Liver (tissue), 9 donors: ENCODE results near the gene ZNF273. TPM values are rescaled to one million over a fixed set of nuclear protein-coding genes. Genes with fewer than 3 reads are reported as not detected.
A peak's percentile ranks its signal among the peaks of the same experiment; 100 is the strongest.
"Not testable (repeated sequence)": the region's sequence is repeated elsewhere in the genome, so short reads cannot be mapped to it uniquely, and the experiment has no call there.

Source experiments
- DNase-seq: peaks from one replicate; pipeline ENCODE4 v3.0.0-alpha.2; 2017; ENCODE audit warnings: low spot score
- H3K27ac ChIP-seq, 2 donors: one replicate each; pipeline ENCODE4 v1.7.0; 2013; ENCODE audit warnings: inconsistent platforms in 2 of 2, low read length in 2 of 2, control low read depth in 1 of 2, low read depth in 1 of 2, mild to moderate bottlenecking in 1 of 2
- H3K27me3 ChIP-seq, 4 donors: one replicate each; pipeline versions ENCODE4 v1.6.1 to v1.7.0; 2013; ENCODE audit warnings: low read length in 3 of 4, inconsistent platforms in 1 of 4, mild to moderate bottlenecking in 1 of 4, moderate library complexity in 1 of 4; ENCODE audit not compliant: control insufficient read depth in 4 of 4, insufficient read depth in 4 of 4
- H3K36me3 ChIP-seq, 4 donors: one replicate each; pipeline versions ENCODE4 v1.6.1 to v1.7.0; 2013; ENCODE audit warnings: low read length in 3 of 4, mild to moderate bottlenecking in 3 of 4, low read depth in 1 of 4, moderate library complexity in 1 of 4; ENCODE audit not compliant: control insufficient read depth in 4 of 4, insufficient read depth in 3 of 4
- H3K4me1 ChIP-seq, 4 donors: one replicate each; pipeline versions ENCODE4 v1.6.1 to v1.7.0; 2013; ENCODE audit warnings: low read length in 3 of 4, mild to moderate bottlenecking in 3 of 4, moderate library complexity in 1 of 4; ENCODE audit not compliant: control insufficient read depth in 4 of 4, insufficient read depth in 4 of 4
- H3K4me3 ChIP-seq, 3 donors: one replicate each; pipeline versions ENCODE4 v1.6.1 to v1.7.0; 2013; ENCODE audit warnings: low read length in 3 of 3, control low read depth in 1 of 3, low read depth in 1 of 3, mild to moderate bottlenecking in 1 of 3
- H3K9ac ChIP-seq, 2 donors: one replicate each; pipeline ENCODE4 v1.7.0; 2013; ENCODE audit warnings: low read length in 2 of 2, mild to moderate bottlenecking in 2 of 2, moderate library complexity in 2 of 2, control low read depth in 1 of 2, low read depth in 1 of 2
- H3K9me3 ChIP-seq, 4 donors: one replicate each; pipeline versions ENCODE4 v1.6.1 to v1.7.0; 2013; ENCODE audit warnings: low read length in 3 of 4; ENCODE audit not compliant: control insufficient read depth in 4 of 4
- CTCF ChIP-seq: fragments of 150-350 bp; IDR thresholded peaks from 2 replicates; pipeline ENCODE4 v1.5.1; 2017; ENCODE audit warnings: improper control_type of control experiment, low read depth, low read length; ENCODE audit not compliant: missing input control
- EGR1 ChIP-seq, 2 donors: IDR thresholded peaks; 2 replicates each; pipeline ENCODE4 v1.6.1; 2016 to 2018; ENCODE audit warnings: antibody characterized with exemption in 2 of 2, low read depth in 2 of 2
- FOXA1 ChIP-seq: IDR thresholded peaks from 2 replicates; pipeline ENCODE4 v1.6.1; 2016; ENCODE audit warnings: antibody characterized with exemption
- FOXA2 ChIP-seq: IDR thresholded peaks from 2 replicates; pipeline ENCODE4 v1.6.1; 2016; ENCODE audit warnings: antibody characterized with exemption
- GABPA ChIP-seq, 2 donors: IDR thresholded peaks in 1 of 2; conservative IDR thresholded peaks in 1 of 2; 2 replicates each; pipeline ENCODE4 v1.6.1; 2016; ENCODE audit warnings: antibody characterized with exemption in 2 of 2, mild to moderate bottlenecking in 1 of 2, moderate library complexity in 1 of 2
- HNF4A ChIP-seq, 2 donors: conservative IDR thresholded peaks; 2 replicates each; pipeline ENCODE4 v1.6.1; 2016; ENCODE audit warnings: antibody characterized with exemption in 2 of 2, mild to moderate bottlenecking in 2 of 2
- HNF4G ChIP-seq: IDR thresholded peaks from 2 replicates; pipeline ENCODE4 v1.6.1; 2016; ENCODE audit warnings: antibody characterized with exemption
- JUND ChIP-seq, 2 donors: IDR thresholded peaks; 2 replicates each; pipeline ENCODE4 v1.6.1; 2016; ENCODE audit warnings: antibody characterized with exemption in 2 of 2
- NR2F2 ChIP-seq: IDR thresholded peaks from 2 replicates; pipeline ENCODE4 v1.6.1; 2016; ENCODE audit warnings: antibody characterized with exemption
- RAD21 ChIP-seq, 2 donors: IDR thresholded peaks; 2 replicates each; pipeline ENCODE4 v1.6.1; 2016; ENCODE audit warnings: antibody characterized with exemption in 2 of 2, mild to moderate bottlenecking in 2 of 2
- RXRA ChIP-seq, 2 donors: IDR thresholded peaks; 2 replicates each; pipeline ENCODE4 v1.6.1; 2017 to 2018; ENCODE audit warnings: antibody characterized with exemption in 2 of 2, mild to moderate bottlenecking in 1 of 2
- SP1 ChIP-seq: IDR thresholded peaks from 2 replicates; pipeline ENCODE4 v1.6.1; 2018; ENCODE audit warnings: antibody characterized with exemption, mild to moderate bottlenecking
- TAF1 ChIP-seq: conservative IDR thresholded peaks from 2 replicates; pipeline ENCODE4 v1.6.1; 2016; ENCODE audit warnings: antibody characterized with exemption, mild to moderate bottlenecking
- YY1 ChIP-seq: IDR thresholded peaks from 2 replicates; pipeline ENCODE4 v1.6.1; 2016; ENCODE audit warnings: antibody characterized with exemption, mild to moderate bottlenecking
- WGBS: extraction: QIAGEN DNeasy Blood & Tissue Kit; methylation state at CpG from one replicate; pipeline ENCODE4 v1.1.7; 2013; 5-methylcytosine and 5-hydroxymethylcytosine counted together
- polyA plus RNA-seq, 2 donors: library from polyadenylated mRNA; stranded (reverse) in 1 of 2; unstranded in 1 of 2; fragments of 200-250 nt in 1 of 2; fragments of >200 nt in 1 of 2; fragmentation: Nextera tagmentation in 1 of 2; extraction: Ambion mirVana in 1 of 2; gene quantifications; one replicate each; pipeline versions ENCODE4 v1.2.1 to v1.2.3, GENCODE V29; 2013 to 2015
- total RNA-seq, 2 donors: library from RNA; depleted of rRNA; stranded (reverse); fragments of >200 nt; gene quantifications; one replicate each; pipeline ENCODE4 v1.2.3, GENCODE V29; 2014
- TF ChIP-seq, protein P1 (sequence below): IDR thresholded peaks from 2 replicates; pipeline ENCODE4 v1.6.1; 2016; ENCODE audit warnings: antibody characterized with exemption
- TF ChIP-seq, protein P2 (sequence below): IDR thresholded peaks from 2 replicates; pipeline ENCODE4 v1.6.1; 2016; ENCODE audit warnings: antibody characterized with exemption
- TF ChIP-seq, protein P3 (sequence below): IDR thresholded peaks from 2 replicates; pipeline ENCODE4 v1.6.1; 2016; ENCODE audit warnings: antibody characterized with exemption
- TF ChIP-seq, protein P4 (sequence below): IDR thresholded peaks from 2 replicates; pipeline ENCODE4 v1.6.1; 2016; ENCODE audit warnings: antibody characterized with exemption, mild to moderate bottlenecking
- donor health status: healthy.
- donor health status: healthy.
- donor health status: healthy.
- donor health status: healthy.
- donor health status: healthy.

Gene ZNF273
- total and polyA plus RNA-seq, 4 donors = 0.43 to 14.9 (median 0.73) TPM

DNA sequence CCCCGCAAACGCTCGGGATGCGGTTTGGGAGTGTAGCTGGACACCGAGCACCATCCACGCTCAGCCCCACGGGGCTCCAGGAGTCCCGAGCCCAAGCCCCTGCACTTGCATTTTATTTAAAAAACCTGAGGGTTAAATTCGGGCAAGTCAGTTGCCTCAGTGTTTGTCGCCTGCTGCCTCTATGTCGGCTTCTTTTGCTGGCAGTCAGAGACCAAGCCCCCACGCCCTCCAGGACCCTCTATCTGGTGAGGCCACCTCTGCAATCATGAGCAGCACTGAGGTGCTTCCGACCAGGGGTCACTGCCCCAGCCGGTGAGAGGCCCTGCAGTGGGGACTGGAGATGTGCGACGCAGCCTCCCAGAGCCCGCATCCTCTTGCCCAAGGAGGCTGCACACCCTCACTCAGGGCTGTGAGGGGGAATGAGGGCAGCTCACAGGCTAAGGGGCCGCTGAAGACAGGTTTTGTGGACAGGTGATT, 13.3 kb upstream of the ZNF273 start:
- Histone ChIP-seq H3K4me1 (peaks cover 4 to 14% (median 13%) of the 10 kb centered on the region in 4 donors), H3K27ac (no peak overlapping the region), H3K9me3 (no peaks in the 10 kb centered on the region), H3K36me3 (no peaks in the 10 kb centered on the region), H3K4me3 (peak overlapping the region in 1 of 3 donors; percentile 41), H3K9ac (no peak overlapping the region), H3K27me3 (peaks cover 0 to 5% (median 1%) of the 10 kb centered on the region in 4 donors)
- WGBS = 23% methylated on average over 18 of the region's 18 CpGs
- peak; percentile 67 for DNase-seq
- no peak for TF ChIP-seq CTCF
- TF ChIP-seq, protein P1, sequence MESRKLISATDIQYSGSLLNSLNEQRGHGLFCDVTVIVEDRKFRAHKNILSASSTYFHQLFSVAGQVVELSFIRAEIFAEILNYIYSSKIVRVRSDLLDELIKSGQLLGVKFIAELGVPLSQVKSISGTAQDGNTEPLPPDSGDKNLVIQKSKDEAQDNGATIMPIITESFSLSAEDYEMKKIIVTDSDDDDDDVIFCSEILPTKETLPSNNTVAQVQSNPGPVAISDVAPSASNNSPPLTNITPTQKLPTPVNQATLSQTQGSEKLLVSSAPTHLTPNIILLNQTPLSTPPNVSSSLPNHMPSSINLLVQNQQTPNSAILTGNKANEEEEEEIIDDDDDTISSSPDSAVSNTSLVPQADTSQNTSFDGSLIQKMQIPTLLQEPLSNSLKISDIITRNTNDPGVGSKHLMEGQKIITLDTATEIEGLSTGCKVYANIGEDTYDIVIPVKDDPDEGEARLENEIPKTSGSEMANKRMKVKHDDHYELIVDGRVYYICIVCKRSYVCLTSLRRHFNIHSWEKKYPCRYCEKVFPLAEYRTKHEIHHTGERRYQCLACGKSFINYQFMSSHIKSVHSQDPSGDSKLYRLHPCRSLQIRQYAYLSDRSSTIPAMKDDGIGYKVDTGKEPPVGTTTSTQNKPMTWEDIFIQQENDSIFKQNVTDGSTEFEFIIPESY = no peak
- TF ChIP-seq GABPA (IDR thresholded peaks at IDR 0.05 in 1 of 2, conservative IDR thresholded peaks at IDR 0.05 in 1 of 2) = no peak
- no peak for TF ChIP-seq FOXA1
- TF ChIP-seq SP1 = no peak
- no peak for TF ChIP-seq NR2F2
- TF ChIP-seq FOXA2 = no peak
- TF ChIP-seq RXRA (IDR thresholded peaks at IDR 0.05) = no peak
- TF ChIP-seq, protein P2, sequence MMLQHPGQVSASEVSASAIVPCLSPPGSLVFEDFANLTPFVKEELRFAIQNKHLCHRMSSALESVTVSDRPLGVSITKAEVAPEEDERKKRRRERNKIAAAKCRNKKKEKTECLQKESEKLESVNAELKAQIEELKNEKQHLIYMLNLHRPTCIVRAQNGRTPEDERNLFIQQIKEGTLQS = no peak
- no peak for TF ChIP-seq HNF4A (conservative IDR thresholded peaks at IDR 0.05)
- TF ChIP-seq HNF4G = no peak
- no peak for TF ChIP-seq JUND (IDR thresholded peaks at IDR 0.05)
- TF ChIP-seq YY1 = no peak
- TF ChIP-seq, protein P3, sequence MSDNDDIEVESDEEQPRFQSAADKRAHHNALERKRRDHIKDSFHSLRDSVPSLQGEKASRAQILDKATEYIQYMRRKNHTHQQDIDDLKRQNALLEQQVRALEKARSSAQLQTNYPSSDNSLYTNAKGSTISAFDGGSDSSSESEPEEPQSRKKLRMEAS = no peak
- no peak for TF ChIP-seq EGR1 (IDR thresholded peaks at IDR 0.05; ENCODE audit: low read depth in 2 of 2)
- TF ChIP-seq, protein P4, sequence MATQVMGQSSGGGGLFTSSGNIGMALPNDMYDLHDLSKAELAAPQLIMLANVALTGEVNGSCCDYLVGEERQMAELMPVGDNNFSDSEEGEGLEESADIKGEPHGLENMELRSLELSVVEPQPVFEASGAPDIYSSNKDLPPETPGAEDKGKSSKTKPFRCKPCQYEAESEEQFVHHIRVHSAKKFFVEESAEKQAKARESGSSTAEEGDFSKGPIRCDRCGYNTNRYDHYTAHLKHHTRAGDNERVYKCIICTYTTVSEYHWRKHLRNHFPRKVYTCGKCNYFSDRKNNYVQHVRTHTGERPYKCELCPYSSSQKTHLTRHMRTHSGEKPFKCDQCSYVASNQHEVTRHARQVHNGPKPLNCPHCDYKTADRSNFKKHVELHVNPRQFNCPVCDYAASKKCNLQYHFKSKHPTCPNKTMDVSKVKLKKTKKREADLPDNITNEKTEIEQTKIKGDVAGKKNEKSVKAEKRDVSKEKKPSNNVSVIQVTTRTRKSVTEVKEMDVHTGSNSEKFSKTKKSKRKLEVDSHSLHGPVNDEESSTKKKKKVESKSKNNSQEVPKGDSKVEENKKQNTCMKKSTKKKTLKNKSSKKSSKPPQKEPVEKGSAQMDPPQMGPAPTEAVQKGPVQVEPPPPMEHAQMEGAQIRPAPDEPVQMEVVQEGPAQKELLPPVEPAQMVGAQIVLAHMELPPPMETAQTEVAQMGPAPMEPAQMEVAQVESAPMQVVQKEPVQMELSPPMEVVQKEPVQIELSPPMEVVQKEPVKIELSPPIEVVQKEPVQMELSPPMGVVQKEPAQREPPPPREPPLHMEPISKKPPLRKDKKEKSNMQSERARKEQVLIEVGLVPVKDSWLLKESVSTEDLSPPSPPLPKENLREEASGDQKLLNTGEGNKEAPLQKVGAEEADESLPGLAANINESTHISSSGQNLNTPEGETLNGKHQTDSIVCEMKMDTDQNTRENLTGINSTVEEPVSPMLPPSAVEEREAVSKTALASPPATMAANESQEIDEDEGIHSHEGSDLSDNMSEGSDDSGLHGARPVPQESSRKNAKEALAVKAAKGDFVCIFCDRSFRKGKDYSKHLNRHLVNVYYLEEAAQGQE = no peak
- no peak for TF ChIP-seq RAD21 (IDR thresholded peaks at IDR 0.05)
- no peak for TF ChIP-seq TAF1

- H3K27ac ChIP-seq, H3K4me3 ChIP-seq, DNase-seq, H3K9ac ChIP-seq, H3K27me3 ChIP-seq, H3K9me3 ChIP-seq, H3K36me3 ChIP-seq: not testable (repeated sequence)
- WGBS = 55% methylated on average over 3 of the region's 3 CpGs
- H3K4me1 ChIP-seq = peaks cover 4 to 14% (median 13%) of the 10 kb centered on the region in 4 donors
Measured at GRCh38 chr7:64890273-64890672, 12.8 kb upstream of the ZNF273 start.
